WERI-Rb-1 (cell line): ENCODE measurements around the gene RPN1.

Source experiments
- DNase-seq: peaks from one replicate; pipeline ENCODE4 v3.0.0-alpha.2; 2020
- H3K27ac ChIP-seq: fragments of 250-450 bp; sonication (Bioruptor Pico); 2 replicates; pipeline ENCODE4 v1.5.1; 2020; ENCODE audit warnings: mild to moderate bottlenecking, moderate library complexity
- H3K27me3 ChIP-seq: fragments of 250-450 bp; sonication (Bioruptor Pico); 2 replicates; pipeline ENCODE4 v1.5.1; 2021; ENCODE audit warnings: mild to moderate bottlenecking, low read depth, moderate library complexity; ENCODE audit not compliant: insufficient read depth, severe bottlenecking
- H3K36me3 ChIP-seq: fragments of 250-450 bp; sonication (Bioruptor Pico); 2 replicates; pipeline ENCODE4 v1.5.1; 2020; ENCODE audit warnings: mild to moderate bottlenecking, moderate library complexity
- H3K4me3 ChIP-seq: 2 replicates; pipeline ENCODE4 v1.5.1; 2011; ENCODE audit warnings: low read depth, mild to moderate bottlenecking, control low read depth, low read length
- H3K9me3 ChIP-seq: fragments of 250-450 bp; sonication (Bioruptor Pico); 2 replicates; pipeline ENCODE4 v1.5.1; 2021; ENCODE audit warnings: mild to moderate bottlenecking, moderate library complexity; ENCODE audit not compliant: severe bottlenecking
- TF ChIP-seq, protein P1 (sequence below): IDR thresholded peaks from 2 replicates; pipeline ENCODE4 v1.5.1; 2011; ENCODE audit warnings: low read depth, mild to moderate bottlenecking, control low read depth, inconsistent platforms, low read length

The RPN1 gene

DNA sequence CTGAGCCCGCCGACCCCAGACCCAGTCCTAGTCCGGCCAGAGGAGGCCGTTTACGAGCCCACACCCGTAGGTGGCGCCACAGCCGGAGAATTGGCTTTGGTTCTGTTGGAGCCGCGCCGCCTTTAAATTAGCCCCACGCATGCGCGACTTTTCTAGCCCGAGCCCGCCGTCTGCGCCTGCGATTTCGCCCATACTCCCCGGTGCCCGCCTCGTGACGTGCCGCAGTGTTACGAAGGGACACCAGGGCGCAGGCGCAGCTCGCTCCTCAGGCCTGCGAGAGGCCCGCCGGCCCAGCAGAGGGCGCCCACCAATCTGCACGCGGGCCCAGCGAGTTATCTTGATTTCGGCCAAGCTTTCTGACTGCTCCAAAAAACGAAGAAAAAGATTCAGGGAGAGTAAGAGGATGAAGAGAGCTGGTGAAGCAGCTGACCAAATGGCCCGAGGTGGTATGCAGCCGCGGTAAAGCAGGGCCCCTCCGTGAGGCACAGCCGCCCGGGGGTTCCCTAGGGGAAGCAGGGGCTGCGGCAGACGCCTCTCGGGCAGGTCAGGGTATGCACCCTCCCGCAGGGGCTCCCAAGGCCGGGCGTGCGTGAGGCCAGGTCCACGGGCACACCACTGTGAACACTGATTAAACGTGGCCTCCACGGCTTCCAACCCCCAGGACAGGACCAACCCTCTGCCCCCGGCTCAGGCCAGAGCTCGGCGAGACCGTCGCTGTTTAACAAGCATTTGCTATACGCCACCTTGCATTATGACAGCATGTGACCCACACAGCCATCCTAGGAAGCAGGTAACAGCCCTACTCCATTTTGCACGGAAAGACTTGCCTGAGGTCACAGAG lies 32.8 kb downstream of the RPN1 start:
- H3K27ac ChIP-seq = peak overlapping the region; percentile 87
- TF ChIP-seq, protein P1, sequence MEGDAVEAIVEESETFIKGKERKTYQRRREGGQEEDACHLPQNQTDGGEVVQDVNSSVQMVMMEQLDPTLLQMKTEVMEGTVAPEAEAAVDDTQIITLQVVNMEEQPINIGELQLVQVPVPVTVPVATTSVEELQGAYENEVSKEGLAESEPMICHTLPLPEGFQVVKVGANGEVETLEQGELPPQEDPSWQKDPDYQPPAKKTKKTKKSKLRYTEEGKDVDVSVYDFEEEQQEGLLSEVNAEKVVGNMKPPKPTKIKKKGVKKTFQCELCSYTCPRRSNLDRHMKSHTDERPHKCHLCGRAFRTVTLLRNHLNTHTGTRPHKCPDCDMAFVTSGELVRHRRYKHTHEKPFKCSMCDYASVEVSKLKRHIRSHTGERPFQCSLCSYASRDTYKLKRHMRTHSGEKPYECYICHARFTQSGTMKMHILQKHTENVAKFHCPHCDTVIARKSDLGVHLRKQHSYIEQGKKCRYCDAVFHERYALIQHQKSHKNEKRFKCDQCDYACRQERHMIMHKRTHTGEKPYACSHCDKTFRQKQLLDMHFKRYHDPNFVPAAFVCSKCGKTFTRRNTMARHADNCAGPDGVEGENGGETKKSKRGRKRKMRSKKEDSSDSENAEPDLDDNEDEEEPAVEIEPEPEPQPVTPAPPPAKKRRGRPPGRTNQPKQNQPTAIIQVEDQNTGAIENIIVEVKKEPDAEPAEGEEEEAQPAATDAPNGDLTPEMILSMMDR = peak; percentile 41
- H3K36me3 ChIP-seq = peaks cover 42% of the 10 kb centered on the region
- H3K9me3 ChIP-seq = no peaks in the 10 kb centered on the region
- no peaks in the 10 kb centered on the region for H3K27me3 ChIP-seq
- peak overlapping the region; percentile 74 for H3K4me3 ChIP-seq
- peak; percentile 98 for DNase-seq

GRCh38 chr3:128617270-128617556 lies 33.4 kb downstream of the RPN1 start:
- DNase-seq = no peak
- Histone ChIP-seq H3K36me3 (peaks cover 36% of the 10 kb centered on the region), H3K9me3 (no peaks in the 10 kb centered on the region), H3K27me3 (no peaks in the 10 kb centered on the region), H3K27ac (peak overlapping the region; percentile 64), H3K4me3 (peak overlapping the region; percentile 23)
- TF ChIP-seq, protein P1 = no peak

- H3K27ac ChIP-seq = peak overlapping the region; percentile 64
- H3K36me3 ChIP-seq = peaks cover 31% of the 10 kb centered on the region
- DNase-seq = no peak
- no peaks in the 10 kb centered on the region for H3K9me3 ChIP-seq
- H3K27me3 ChIP-seq = no peaks in the 10 kb centered on the region
- TF ChIP-seq, protein P1 = no peak
- H3K4me3 ChIP-seq = no peak overlapping the region
These were observed 33.9 kb downstream of the RPN1 start for GRCh38 chr3:128616516-128617269.

DNA sequence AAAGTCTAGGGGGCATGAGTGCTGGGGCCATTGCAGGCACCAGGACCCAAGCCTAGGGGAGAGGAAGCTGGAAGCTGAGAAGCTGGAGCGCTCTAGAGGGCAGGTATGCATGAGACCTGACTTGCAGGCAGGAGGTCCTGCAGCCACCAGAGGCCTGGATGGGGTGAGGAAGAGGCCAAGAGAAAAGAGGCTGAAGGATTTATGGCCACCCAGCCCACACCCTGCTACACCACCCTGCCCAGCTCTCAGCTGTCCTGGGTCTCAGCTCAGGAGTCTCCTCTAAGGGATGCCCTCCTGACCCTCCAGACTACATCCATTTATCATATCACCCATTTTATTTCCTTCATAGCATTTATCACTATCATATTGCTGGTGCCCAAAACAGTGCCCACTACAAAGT lies 36.5 kb downstream of the RPN1 start:
- no peak for DNase-seq
- Histone ChIP-seq H3K27me3 (no peaks in the 10 kb centered on the region), H3K9me3 (no peaks in the 10 kb centered on the region), H3K27ac (no peak overlapping the region), H3K36me3 (peaks cover 6% of the 10 kb centered on the region), H3K4me3 (no peak overlapping the region)
- TF ChIP-seq, protein P1 = no peak

- Histone ChIP-seq H3K27ac (no peak overlapping the region), H3K36me3 (no peaks in the 10 kb centered on the region; the same call in 1 of the 2 replicates), H3K27me3 (no peaks in the 10 kb centered on the region), H3K4me3 (no peak overlapping the region), H3K9me3 (no peaks in the 10 kb centered on the region)
- DNase-seq = no peak
- TF ChIP-seq, protein P1 = no peak
These were observed 37.4 kb downstream of the RPN1 start for GRCh38 chr3:128613083-128613829.
